ENCODE measurements around the gene CHN2. TPM values are rescaled to one million over a fixed set of nuclear protein-coding genes. Genes with fewer than 3 reads are reported as not detected.

CHN2 gene
- 10 to 100 TPM in 3 of 4 donors, 1 to 10 TPM in 1; 5.6 to 36.7 (median 16.8) TPM for total RNA-seq

DNA sequence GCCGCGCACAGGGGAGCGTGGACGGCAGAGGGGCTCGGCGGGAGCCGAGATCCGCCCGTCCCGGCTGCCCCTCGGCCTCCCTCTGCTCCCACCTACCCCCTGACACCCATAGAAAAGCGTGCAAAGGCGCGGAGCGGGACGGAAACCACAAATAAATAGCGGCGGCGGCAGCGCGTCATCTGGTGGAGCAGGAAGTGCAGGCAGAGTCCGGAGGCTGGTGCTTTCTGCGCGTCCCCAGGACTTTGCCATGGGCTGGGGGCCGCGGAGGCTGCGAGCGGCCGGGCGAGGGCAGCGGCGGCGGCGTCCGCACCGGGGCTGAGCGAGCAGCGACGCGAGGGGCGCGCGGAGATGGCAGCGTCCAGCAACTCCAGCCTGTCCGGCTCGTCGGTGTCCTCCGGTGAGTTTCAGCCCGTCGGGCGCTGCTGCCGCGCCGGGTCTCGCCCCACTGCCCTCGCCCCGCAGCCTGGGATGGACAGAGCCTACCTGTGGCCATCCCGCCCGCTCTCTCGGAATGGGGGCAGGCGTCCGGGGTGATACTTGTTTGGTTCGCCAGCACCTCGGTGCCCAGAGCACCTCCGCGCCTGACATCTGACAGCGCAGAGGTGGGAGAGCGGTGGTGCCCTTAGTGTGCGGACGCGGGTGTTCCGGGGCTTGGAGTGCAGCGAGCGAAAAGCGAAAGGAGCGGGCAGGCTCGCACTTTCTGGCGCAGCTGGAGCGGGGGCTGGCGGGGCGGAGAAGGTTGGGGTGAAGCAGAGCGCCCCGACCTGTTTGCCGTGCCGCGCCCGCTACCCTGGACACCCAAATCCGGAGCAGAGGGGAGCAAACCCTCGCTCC is at the start of gene CHN2:
CHN2 (plus strand) TSS at position 182 of the 834 bp plus-strand sequence.
- TF ChIP-seq EP300 (IDR thresholded peaks at IDR 0.05; ENCODE audit: low read depth) (no peak), POLR2AphosphoS5 (IDR thresholded peaks at IDR 0.05) (peak in 2 of 3 donors; percentile 52 to 65), POLR2A (IDR thresholded peaks at IDR 0.05) (peak; percentile 47)
- TF ChIP-seq, protein P1, sequence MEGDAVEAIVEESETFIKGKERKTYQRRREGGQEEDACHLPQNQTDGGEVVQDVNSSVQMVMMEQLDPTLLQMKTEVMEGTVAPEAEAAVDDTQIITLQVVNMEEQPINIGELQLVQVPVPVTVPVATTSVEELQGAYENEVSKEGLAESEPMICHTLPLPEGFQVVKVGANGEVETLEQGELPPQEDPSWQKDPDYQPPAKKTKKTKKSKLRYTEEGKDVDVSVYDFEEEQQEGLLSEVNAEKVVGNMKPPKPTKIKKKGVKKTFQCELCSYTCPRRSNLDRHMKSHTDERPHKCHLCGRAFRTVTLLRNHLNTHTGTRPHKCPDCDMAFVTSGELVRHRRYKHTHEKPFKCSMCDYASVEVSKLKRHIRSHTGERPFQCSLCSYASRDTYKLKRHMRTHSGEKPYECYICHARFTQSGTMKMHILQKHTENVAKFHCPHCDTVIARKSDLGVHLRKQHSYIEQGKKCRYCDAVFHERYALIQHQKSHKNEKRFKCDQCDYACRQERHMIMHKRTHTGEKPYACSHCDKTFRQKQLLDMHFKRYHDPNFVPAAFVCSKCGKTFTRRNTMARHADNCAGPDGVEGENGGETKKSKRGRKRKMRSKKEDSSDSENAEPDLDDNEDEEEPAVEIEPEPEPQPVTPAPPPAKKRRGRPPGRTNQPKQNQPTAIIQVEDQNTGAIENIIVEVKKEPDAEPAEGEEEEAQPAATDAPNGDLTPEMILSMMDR (IDR thresholded peaks at IDR 0.05), result no peak
- Histone ChIP-seq H3K9me3 (no peaks in the 10 kb centered on the region), H3K27ac (peak within 1 kb of the TSS; percentile 59 to 77 (median 71)), H3K27me3 (peaks cover 15% of the 10 kb centered on the region), H3K4me1 (peaks cover 0 to 29% (median 13%) of the 10 kb centered on the region in 4 donors), H3K4me3 (peak within 1 kb of the TSS; percentile 53 to 78 (median 63)), H3K36me3 (no peaks in the 10 kb centered on the region)
- peak; percentile 76 for DNase-seq
- whole genome bisulfite sequencing, 2 donors (ENCODE audit: low coverage in 1 of 2), result 1% methylated on average over 74 of the region's 89 CpGs; no CpG with 5 or more reads in 1 of the 2 donors
- in situ Hi-C loops (cut with MboI; ENCODE audit: low pct_ligation_motif_present in 1 of 4, low pct_unique_long_range_greater_than_20kb in 1 of 4, low sequenced_read_pairs in 3 of 4), result loop anchor here (5.0 to 25.0 kb wide), 3 partner anchors 210 to 217 kb away; no protein-coding TSS in a partner anchor
- intact Hi-C loops (cut with DNase I; ENCODE audit: low total_unique reads), result no loop called here

- in situ Hi-C loops (cut with MboI; ENCODE audit: low pct_ligation_motif_present in 1 of 4, low pct_unique_long_range_greater_than_20kb in 1 of 4, low sequenced_read_pairs in 3 of 4) (no loop called here), intact Hi-C loops (cut with DNase I; ENCODE audit: low total_unique reads) (no loop called here)
- Histone ChIP-seq H3K4me1 (peaks cover 3 to 32% (median 28%) of the 10 kb centered on the region in 4 donors), H3K27ac (peak overlapping the region in 3 of 4 donors; percentile 7 to 28 (median 17)), H3K9me3 (no peaks in the 10 kb centered on the region), H3K36me3 (no peaks in the 10 kb centered on the region), H3K27me3 (peaks cover 28% of the 10 kb centered on the region), H3K4me3 (peak overlapping the region in 3 of 4 donors; percentile 18 to 45 (median 36))
- WGBS, 2 donors (ENCODE audit: low coverage in 1 of 2), result 23 to 41% methylated on average over 2 to 8 of the region's 8 CpGs
- no peak for DNase-seq
- TF ChIP-seq, protein P1 (IDR thresholded peaks at IDR 0.05), result no peak
- no peak for TF ChIP-seq EP300 (IDR thresholded peaks at IDR 0.05; ENCODE audit: low read depth)
These were observed 49.0 kb upstream of the CHN2 start for GRCh38 chr7:29145553-29146056.

DNA sequence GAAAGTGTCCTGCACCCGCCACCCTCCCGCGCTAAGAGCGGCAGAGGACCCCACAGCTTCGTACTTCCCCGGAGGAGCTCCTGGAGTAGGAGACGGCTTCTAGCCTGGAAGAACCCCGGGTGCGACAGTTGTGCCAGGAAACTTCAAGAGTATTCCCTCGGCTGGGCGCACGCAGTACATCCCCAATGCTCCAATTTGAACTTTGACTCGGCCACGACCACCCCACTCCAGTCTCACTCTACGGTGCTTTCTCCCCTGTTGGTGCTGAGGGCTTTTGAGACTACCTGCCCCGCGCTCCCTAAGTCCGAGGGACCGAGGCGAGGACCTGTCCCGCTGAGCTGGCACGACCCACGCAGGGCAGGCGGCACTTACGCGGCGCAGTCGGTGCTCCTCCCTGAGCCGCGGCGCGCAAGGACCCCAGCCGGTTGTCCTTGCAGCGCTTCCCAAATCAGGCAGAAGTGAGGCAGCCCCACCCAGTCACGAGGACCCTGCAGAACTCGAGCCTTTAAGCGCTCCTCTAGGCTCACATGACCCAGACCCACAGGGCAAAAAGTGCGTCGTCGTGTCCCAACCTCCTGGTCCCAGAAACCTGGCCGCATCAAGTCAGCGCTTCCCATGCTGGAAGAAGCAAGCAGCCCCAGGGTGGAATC is 48.4 kb upstream of the CHN2 start, which contains the start of gene CPVL:
CPVL (minus strand) TSS at position 481 of the 650 bp plus-strand sequence. CDS start 25,476 bp downstream, outside the sequence.
- DNase-seq, result peak; percentile 53
- peaks cover 28% of the 10 kb centered on the region for H3K27me3 ChIP-seq
- WGBS, 2 donors (ENCODE audit: low coverage in 1 of 2), result 3% methylated on average over 42 of the region's 42 CpGs; no CpG with 5 or more reads in 1 of the 2 donors
- H3K36me3 ChIP-seq, result no peaks in the 10 kb centered on the region
- TF ChIP-seq EP300 (IDR thresholded peaks at IDR 0.05; ENCODE audit: low read depth) (no peak), POLR2A (IDR thresholded peaks at IDR 0.05) (peak; percentile 39), POLR2AphosphoS5 (IDR thresholded peaks at IDR 0.05) (peak; percentile 14 to 51 (median 29))
- no peaks in the 10 kb centered on the region for H3K9me3 ChIP-seq
- H3K27ac ChIP-seq, result peak within 1 kb of the TSS; percentile 16 to 39 (median 22)
- in situ Hi-C loops (cut with MboI; ENCODE audit: low pct_ligation_motif_present in 1 of 4, low pct_unique_long_range_greater_than_20kb in 1 of 4, low sequenced_read_pairs in 3 of 4) (no loop called here), intact Hi-C loops (cut with DNase I; ENCODE audit: low total_unique reads) (no loop called here)
- peak within 1 kb of the TSS; percentile 10 to 45 (median 27) for H3K4me3 ChIP-seq
- peaks cover 3 to 26% (median 23%) of the 10 kb centered on the region in 4 donors for H3K4me1 ChIP-seq

GRCh38 chr7:29146888-29147609 is 47.5 kb upstream of the CHN2 start:
- Histone ChIP-seq H3K27ac (peak overlapping the region in 3 of 4 donors; percentile 16 to 39 (median 19)), H3K36me3 (no peaks in the 10 kb centered on the region), H3K4me1 (peaks cover 3 to 21% (median 17%) of the 10 kb centered on the region in 4 donors), H3K9me3 (no peaks in the 10 kb centered on the region), H3K27me3 (peaks cover 28% of the 10 kb centered on the region), H3K4me3 (peak overlapping the region in 3 of 4 donors; percentile 18 to 45 (median 36))
- intact Hi-C loops (cut with DNase I; ENCODE audit: low total_unique reads), result no loop called here
- in situ Hi-C loops (cut with MboI; ENCODE audit: low pct_ligation_motif_present in 1 of 4, low pct_unique_long_range_greater_than_20kb in 1 of 4, low sequenced_read_pairs in 3 of 4), result no loop called here
- TF ChIP-seq, protein P1 (IDR thresholded peaks at IDR 0.05), result no peak
- TF ChIP-seq POLR2AphosphoS5 (IDR thresholded peaks at IDR 0.05), result no peak
- TF ChIP-seq POLR2A (IDR thresholded peaks at IDR 0.05), result no peak
- no peak for TF ChIP-seq EP300 (IDR thresholded peaks at IDR 0.05; ENCODE audit: low read depth)
- DNase-seq, result peak; percentile 20
- 26 to 29% methylated on average over 6 to 14 of the region's 14 CpGs for WGBS, 2 donors (ENCODE audit: low coverage in 1 of 2)

All from transverse colon (tissue), 4 donors.